Loucy (cell line): Measurements from ENCODE around the gene LTB4R2.
A peak's percentile ranks its signal among the peaks of the same experiment; 100 is the strongest.

Source experiments
- EZH2phosphoT487 ChIP-seq: fragments of 200-600 bp; IDR thresholded peaks from 2 replicates; pipeline ENCODE4 v1.6.1; 2018; ENCODE audit warnings: antibody characterized with exemption, mild to moderate bottlenecking, moderate library complexity, borderline replicate concordance
- TF ChIP-seq, protein P1 (sequence below): fragments of 200-600 bp; sonication (generic); conservative IDR thresholded peaks from 2 replicates; pipeline ENCODE4 v1.5.1; 2014; ENCODE audit warnings: mild to moderate bottlenecking, antibody characterized with exemption, low read length

DNA sequence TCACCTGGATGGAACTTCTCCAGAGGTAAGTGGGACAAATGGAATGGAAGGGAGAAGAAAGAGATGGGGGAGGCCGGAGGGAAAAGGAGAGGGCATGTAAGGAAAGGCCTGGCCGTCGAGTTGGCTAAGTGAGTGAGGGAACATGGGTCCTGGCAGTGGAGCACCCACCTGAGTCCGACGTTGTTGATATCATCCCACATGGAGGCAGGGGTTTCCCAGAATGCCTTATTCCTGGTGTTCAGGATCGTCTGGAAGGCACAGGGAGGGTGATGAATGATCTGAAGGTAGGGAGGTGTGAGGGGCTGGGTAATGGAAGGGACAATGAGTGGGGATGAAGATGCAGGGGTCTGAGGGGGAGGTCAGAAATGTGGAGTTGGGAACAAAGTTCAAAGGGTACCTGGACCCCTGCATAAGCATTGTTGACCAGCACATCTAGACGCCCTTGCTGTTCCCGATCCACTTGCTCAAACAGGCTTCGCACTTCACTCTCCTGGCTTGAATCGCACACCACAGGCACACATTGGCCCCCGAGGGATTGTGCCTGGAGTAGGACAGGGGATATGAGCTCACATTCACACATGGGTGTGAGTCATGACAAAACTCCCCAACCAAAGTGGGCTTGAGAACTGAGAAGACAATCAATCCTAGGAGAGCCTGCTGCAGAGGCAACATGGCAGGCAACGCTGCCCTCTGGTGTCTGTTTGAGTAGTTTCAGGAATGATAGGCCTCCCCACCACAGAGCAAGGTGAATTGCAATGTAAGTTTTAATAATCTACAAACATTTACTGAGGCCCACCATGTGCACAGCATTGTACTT lies 13.4 kb upstream of the LTB4R2 start:
- TF ChIP-seq, protein P1, sequence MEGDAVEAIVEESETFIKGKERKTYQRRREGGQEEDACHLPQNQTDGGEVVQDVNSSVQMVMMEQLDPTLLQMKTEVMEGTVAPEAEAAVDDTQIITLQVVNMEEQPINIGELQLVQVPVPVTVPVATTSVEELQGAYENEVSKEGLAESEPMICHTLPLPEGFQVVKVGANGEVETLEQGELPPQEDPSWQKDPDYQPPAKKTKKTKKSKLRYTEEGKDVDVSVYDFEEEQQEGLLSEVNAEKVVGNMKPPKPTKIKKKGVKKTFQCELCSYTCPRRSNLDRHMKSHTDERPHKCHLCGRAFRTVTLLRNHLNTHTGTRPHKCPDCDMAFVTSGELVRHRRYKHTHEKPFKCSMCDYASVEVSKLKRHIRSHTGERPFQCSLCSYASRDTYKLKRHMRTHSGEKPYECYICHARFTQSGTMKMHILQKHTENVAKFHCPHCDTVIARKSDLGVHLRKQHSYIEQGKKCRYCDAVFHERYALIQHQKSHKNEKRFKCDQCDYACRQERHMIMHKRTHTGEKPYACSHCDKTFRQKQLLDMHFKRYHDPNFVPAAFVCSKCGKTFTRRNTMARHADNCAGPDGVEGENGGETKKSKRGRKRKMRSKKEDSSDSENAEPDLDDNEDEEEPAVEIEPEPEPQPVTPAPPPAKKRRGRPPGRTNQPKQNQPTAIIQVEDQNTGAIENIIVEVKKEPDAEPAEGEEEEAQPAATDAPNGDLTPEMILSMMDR = peak; percentile 81
- TF ChIP-seq EZH2phosphoT487 = no peak
